Activated CD8-positive, alpha-beta memory T cell treated with anti-CD3 and anti-CD28 coated beads for 1 hour (primary cell): Measurements from ENCODE around the gene LCE1B.

Source experiments
- DNase-seq, 2 donors: peaks; one replicate each; pipeline ENCODE4 v3.0.0-alpha.2; 2020; ENCODE audit warnings: low read depth in 1 of 2; ENCODE audit errors: extremely low read depth in 1 of 2

LCE1B gene

GRCh38 chr1:152811671-152812070, at the start of gene LCE1B:
LCE1B (plus strand) TSS chr1:152811971; CDS start chr1:152812447, 476 bp downstream.
- DNase-seq: no peak

GRCh38 chr1:152768847-152769533, 42.8 kb upstream of the LCE1B start:
- no peak for DNase-seq

- no peak for DNase-seq
Observed at GRCh38 chr1:152770411-152770810, 41.4 kb upstream of the LCE1B start.

GRCh38 chr1:152774875-152775274, 36.9 kb upstream of the LCE1B start, which contains the start of gene LCE1F:
LCE1F (plus strand) TSS chr1:152775140; CDS start chr1:152776372, 1,232 bp downstream.
- no peak for DNase-seq

GRCh38 chr1:152776361-152776760, 35.4 kb upstream of the LCE1B start:
- DNase-seq: no peak

GRCh38 chr1:152777510-152778137, 34.1 kb upstream of the LCE1B start:
- DNase-seq: no peak

- no peak for DNase-seq
Observed at GRCh38 chr1:152783095-152783494, 28.7 kb upstream of the LCE1B start.

- DNase-seq: no peak
Observed at GRCh38 chr1:152786077-152786476, 25.7 kb upstream of the LCE1B start, which contains the start of gene LCE1E. LCE1E (plus strand) TSS chr1:152786257; CDS start chr1:152787300, 1,043 bp downstream.

GRCh38 chr1:152795686-152796085, 16.1 kb upstream of the LCE1B start:
- DNase-seq: no peak

- no peak for DNase-seq
Observed at GRCh38 chr1:152796421-152796820, 15.3 kb upstream of the LCE1B start, which contains the start of gene LCE1D. LCE1D (plus strand) TSS chr1:152796721; CDS start chr1:152797795, 1,074 bp downstream.

GRCh38 chr1:152801333-152801732, 10.4 kb upstream of the LCE1B start:
- DNase-seq: no peak

- no peak for DNase-seq
Observed at GRCh38 chr1:152806576-152806975, 5.2 kb upstream of the LCE1B start, which contains the start of gene LCE1C. LCE1C (minus strand) TSS chr1:152806651; CDS start chr1:152805478, 1,173 bp downstream.

GRCh38 chr1:152811050-152811449, 721 bp upstream of the LCE1B start:
- DNase-seq: no peak

- no peak for DNase-seq
Observed at GRCh38 chr1:152817309-152817708, 5.5 kb downstream of the LCE1B start.

- no peak for DNase-seq
Observed at GRCh38 chr1:152823294-152823693, 11.5 kb downstream of the LCE1B start.

GRCh38 chr1:152824964-152825363, 13.2 kb downstream of the LCE1B start:
- no peak for DNase-seq

- no peak for DNase-seq
Observed at GRCh38 chr1:152827173-152827572, 15.4 kb downstream of the LCE1B start, which contains the start of gene LCE1A. LCE1A (plus strand) TSS chr1:152827473; CDS start chr1:152827473, 0 bp downstream.

- no peak for DNase-seq
Observed at GRCh38 chr1:152836870-152837269, 25.1 kb downstream of the LCE1B start.

- DNase-seq: no peak
Observed at GRCh38 chr1:152842556-152842955, 30.8 kb downstream of the LCE1B start, which contains the start of gene LCE6A. LCE6A (plus strand) TSS chr1:152842856; CDS start chr1:152843521, 665 bp downstream.

- DNase-seq: no peak
Observed at GRCh38 chr1:152855661-152856060, 43.9 kb downstream of the LCE1B start.

- no peak for DNase-seq
Observed at GRCh38 chr1:152858062-152858461, 46.3 kb downstream of the LCE1B start.

GRCh38 chr1:152859696-152860095, 47.9 kb downstream of the LCE1B start, which contains the start of gene LCE7A:
LCE7A (plus strand) TSS chr1:152859996; CDS start chr1:152860698, 702 bp downstream.
- no peak for DNase-seq
